DMS 273 treated with DMSO at 0.1 percent for 48 hours (cell line): ENCODE measurements around the gene SLC19A1.
"Not testable (repeated sequence)": the region's sequence is repeated elsewhere in the genome, so short reads cannot be mapped to it uniquely, and the experiment has no call there.

Experiments used
- DNase-seq: peaks from one replicate; lab custom pipeline; 2025; lab: John Stamatoyannopoulos, UW

SLC19A1 gene

GRCh38 chr21:45576838-45577737, 34.8 kb upstream of the SLC19A1 start:
- DNase-seq, result no peak

- DNase-seq, result no peak
Observed at GRCh38 chr21:45575993-45576837, 34.0 kb upstream of the SLC19A1 start.

- no peak for DNase-seq
Observed at GRCh38 chr21:45575304-45575992, 33.2 kb upstream of the SLC19A1 start.

- no peak for DNase-seq
Observed at GRCh38 chr21:45574691-45575090, 32.5 kb upstream of the SLC19A1 start.

- no peak for DNase-seq
Observed at GRCh38 chr21:45574081-45574501, 31.9 kb upstream of the SLC19A1 start.

GRCh38 chr21:45573452-45574035, 31.3 kb upstream of the SLC19A1 start:
- no peak for DNase-seq

GRCh38 chr21:45572783-45573451, 30.7 kb upstream of the SLC19A1 start:
- DNase-seq, result no peak

GRCh38 chr21:45572231-45572630, 30.0 kb upstream of the SLC19A1 start:
- DNase-seq, result no peak

- no peak for DNase-seq
Observed at GRCh38 chr21:45571641-45572040, 29.4 kb upstream of the SLC19A1 start.

- no peak for DNase-seq
Observed at GRCh38 chr21:45570826-45571601, 28.8 kb upstream of the SLC19A1 start.

GRCh38 chr21:45570071-45570470, 27.8 kb upstream of the SLC19A1 start:
- no peak for DNase-seq

GRCh38 chr21:45568383-45568782, 26.1 kb upstream of the SLC19A1 start:
- no peak for DNase-seq

- not testable (repeated sequence) for DNase-seq
Observed at GRCh38 chr21:45564137-45564536, 21.9 kb upstream of the SLC19A1 start.

GRCh38 chr21:45562965-45563364, 20.7 kb upstream of the SLC19A1 start:
- DNase-seq, result no peak

- no peak for DNase-seq
Observed at GRCh38 chr21:45562402-45562801, 20.2 kb upstream of the SLC19A1 start.

- DNase-seq, result not testable (repeated sequence)
Observed at GRCh38 chr21:45561241-45561640, 19.0 kb upstream of the SLC19A1 start.

- no peak for DNase-seq
Observed at GRCh38 chr21:45560106-45561021, 18.1 kb upstream of the SLC19A1 start.

- no peak for DNase-seq
Observed at GRCh38 chr21:45559216-45560105, 17.2 kb upstream of the SLC19A1 start.
